ENCODE data around the gene KRT13. TPM values are rescaled to one million over a fixed set of nuclear protein-coding genes. Genes with fewer than 3 reads are reported as not detected.
A peak's percentile ranks its signal among the peaks of the same experiment; 100 is the strongest.

Gene KRT13
- total RNA-seq, 1 experiment from 2014 or later, result 45.7 TPM

- CTCF ChIA-PET, result interaction anchor here (0.7 to 19.2 kb wide), 11 partner anchors 14 to 479 kb away, joined by 3 to 471 read pairs (median 4); partner anchors contain the start of gene KRT17
- intact Hi-C loops (cut with micrococcal nuclease; ENCODE audit: unreplicated experiment), result loop anchor here (10.0 kb wide), 1 partner anchor 593 kb away; the partner anchor contains the start of gene KRT23
- Mint-ChIP-seq H3K27me3 (ENCODE audit: unreplicated experiment) (no peaks in the 10 kb centered on the region), H3K4me1 (ENCODE audit: low read depth, unreplicated experiment) (peaks cover 71% of the 10 kb centered on the region), H3K4me3 (ENCODE audit: low read depth, unreplicated experiment) (peak overlapping the region; percentile 95), H3K9me3 (ENCODE audit: low read depth, unreplicated experiment) (no peaks in the 10 kb centered on the region), H3K27ac (ENCODE audit: unreplicated experiment) (peak overlapping the region; percentile 99), H3K36me3 (ENCODE audit: insufficient read depth, unreplicated experiment) (peaks cover 88% of the 10 kb centered on the region)
- TSS peak; percentile 27 for BruUV-seq (replicated peaks)
- no peak for TF ChIP-seq CTCF (IDR thresholded peaks at IDR 0.05; ENCODE audit: unreplicated experiment)
- peak; percentile 80 for DNase-seq
Measured at GRCh38 chr17:41527063-41528023, 21.9 kb upstream of the KRT13 start.

GRCh38 chr17:41524261-41524660 lies 18.8 kb upstream of the KRT13 start:
- CTCF ChIA-PET, result interaction anchor here (0.8 to 19.2 kb wide), 4 partner anchors 23 to 904 kb away, joined by 3 to 471 read pairs (median 3); no protein-coding TSS in a partner anchor
- Mint-ChIP-seq H3K4me1 (ENCODE audit: low read depth, unreplicated experiment) (peaks cover 73% of the 10 kb centered on the region), H3K27ac (ENCODE audit: unreplicated experiment) (peak overlapping the region; percentile 99), H3K4me3 (ENCODE audit: low read depth, unreplicated experiment) (peak overlapping the region; percentile 95), H3K36me3 (ENCODE audit: insufficient read depth, unreplicated experiment) (peaks cover 100% of the 10 kb centered on the region), H3K9me3 (ENCODE audit: low read depth, unreplicated experiment) (no peaks in the 10 kb centered on the region), H3K27me3 (ENCODE audit: unreplicated experiment) (no peaks in the 10 kb centered on the region)
- intact Hi-C loops (cut with micrococcal nuclease; ENCODE audit: unreplicated experiment), result loop anchor here (5.0 to 10.0 kb wide), 2 partner anchors 589 to 667 kb away; partner anchors contain the start of gene KRT23
- TF ChIP-seq CTCF (IDR thresholded peaks at IDR 0.05; ENCODE audit: unreplicated experiment), result no peak
- BruUV-seq (replicated peaks), result no TSS peak
- peak; percentile 63 for DNase-seq

- Mint-ChIP-seq H3K9me3 (ENCODE audit: low read depth, unreplicated experiment) (no peaks in the 10 kb centered on the region), H3K36me3 (ENCODE audit: insufficient read depth, unreplicated experiment) (peaks cover 100% of the 10 kb centered on the region), H3K27me3 (ENCODE audit: unreplicated experiment) (no peaks in the 10 kb centered on the region), H3K4me1 (ENCODE audit: low read depth, unreplicated experiment) (peaks cover 73% of the 10 kb centered on the region), H3K4me3 (ENCODE audit: low read depth, unreplicated experiment) (peak overlapping the region; percentile 95), H3K27ac (ENCODE audit: unreplicated experiment) (peak overlapping the region; percentile 99)
- no peak for TF ChIP-seq CTCF (IDR thresholded peaks at IDR 0.05; ENCODE audit: unreplicated experiment)
- no TSS peak for BruUV-seq (replicated peaks)
- intact Hi-C loops (cut with micrococcal nuclease; ENCODE audit: unreplicated experiment), result loop anchor here (5.0 to 10.0 kb wide), 2 partner anchors 589 to 666 kb away; partner anchors contain the start of gene KRT23
- DNase-seq, result peak; percentile 70
- CTCF ChIA-PET, result interaction anchor here (0.8 to 19.2 kb wide), 3 partner anchors 23 to 139 kb away, joined by 3 to 471 read pairs (median 3); no protein-coding TSS in a partner anchor
Measured at GRCh38 chr17:41523787-41524186, 18.4 kb upstream of the KRT13 start.

GRCh38 chr17:41523225-41523593 lies 17.8 kb upstream of the KRT13 start:
- Mint-ChIP-seq H3K4me3 (ENCODE audit: low read depth, unreplicated experiment) (peak overlapping the region; percentile 95), H3K27me3 (ENCODE audit: unreplicated experiment) (no peaks in the 10 kb centered on the region), H3K27ac (ENCODE audit: unreplicated experiment) (peak overlapping the region; percentile 99), H3K9me3 (ENCODE audit: low read depth, unreplicated experiment) (no peaks in the 10 kb centered on the region), H3K36me3 (ENCODE audit: insufficient read depth, unreplicated experiment) (peaks cover 100% of the 10 kb centered on the region), H3K4me1 (ENCODE audit: low read depth, unreplicated experiment) (peaks cover 73% of the 10 kb centered on the region)
- no peak for TF ChIP-seq CTCF (IDR thresholded peaks at IDR 0.05; ENCODE audit: unreplicated experiment)
- DNase-seq, result no peak
- no TSS peak for BruUV-seq (replicated peaks)
- CTCF ChIA-PET, result interaction anchor here (0.8 to 19.2 kb wide), 2 partner anchors 24 to 140 kb away, joined by 3 to 471 read pairs; no protein-coding TSS in a partner anchor
- intact Hi-C loops (cut with micrococcal nuclease; ENCODE audit: unreplicated experiment), result loop anchor here (5.0 to 10.0 kb wide), 2 partner anchors 588 to 666 kb away; partner anchors contain the start of gene KRT23
